D341Med (cell line): Measurements from ENCODE around the gene GRIPAP1.

ENCODE experiments used
- DNase-seq: peaks from one replicate; pipeline ENCODE4 v3.0.0; 2012; ENCODE audit warnings: low spot score

GRIPAP1 gene

GRCh38 chrX:48960291-48960690 is 41.8 kb downstream of the GRIPAP1 start:
- no peak for DNase-seq

GRCh38 chrX:48958635-48959094 is 43.4 kb downstream of the GRIPAP1 start:
- peak; percentile 33 for DNase-seq

GRCh38 chrX:48957827-48958634 is 44.0 kb downstream of the GRIPAP1 start:
- DNase-seq: peak; percentile 92

GRCh38 chrX:48957477-48957826 is 44.6 kb downstream of the GRIPAP1 start, which contains the start of gene OTUD5:
Gene OTUD5 (minus strand): TSS chrX:48957607. CDS start chrX:48957570, 37 bp downstream.
- DNase-seq: peak; percentile 83

- peak; percentile 29 for DNase-seq
These were observed 45.2 kb downstream of the GRIPAP1 start for GRCh38 chrX:48956728-48957414.

GRCh38 chrX:48948589-48948988 is 53.5 kb downstream of the GRIPAP1 start:
- no peak for DNase-seq

- DNase-seq: peak; percentile 73
These were observed 56.3 kb downstream of the GRIPAP1 start for GRCh38 chrX:48945517-48946348.

- DNase-seq: no peak
These were observed 59.2 kb downstream of the GRIPAP1 start for GRCh38 chrX:48942895-48943294.

- DNase-seq: no peak
These were observed 61.6 kb downstream of the GRIPAP1 start for GRCh38 chrX:48940404-48940955.

- no peak for DNase-seq
These were observed 62.4 kb downstream of the GRIPAP1 start for GRCh38 chrX:48939524-48940228.

- DNase-seq: no peak
These were observed 63.2 kb downstream of the GRIPAP1 start for GRCh38 chrX:48938721-48939425.

- no peak for DNase-seq
These were observed 64.8 kb downstream of the GRIPAP1 start for GRCh38 chrX:48937054-48937907.

GRCh38 chrX:48936429-48937053 is 65.5 kb downstream of the GRIPAP1 start:
- DNase-seq: no peak

- DNase-seq: no peak
These were observed 66.8 kb downstream of the GRIPAP1 start for GRCh38 chrX:48935301-48935670.

- DNase-seq: no peak
These were observed 67.3 kb downstream of the GRIPAP1 start for GRCh38 chrX:48934581-48935300.

GRCh38 chrX:48933757-48934156 is 68.3 kb downstream of the GRIPAP1 start:
- DNase-seq: no peak

GRCh38 chrX:48927736-48928382 is 74.2 kb downstream of the GRIPAP1 start:
- no peak for DNase-seq

- DNase-seq: no peak
These were observed 74.9 kb downstream of the GRIPAP1 start for GRCh38 chrX:48927123-48927522.
